Epithelial cell of prostate (primary cell): ENCODE data around the gene DLGAP4.
"Not testable (repeated sequence)": the region's sequence is repeated elsewhere in the genome, so short reads cannot be mapped to it uniquely, and the experiment has no call there.

ENCODE experiments used
- DNase-seq: peaks from one replicate; pipeline ENCODE4 v3.0.0-alpha.2; 2011; ENCODE audit warnings: low read depth, low spot score
- H3K27ac ChIP-seq: fragments of 450-650 bp; 2 replicates; pipeline ENCODE4 v1.5.1; 2017; ENCODE audit warnings: mild to moderate bottlenecking

Gene DLGAP4

DNA sequence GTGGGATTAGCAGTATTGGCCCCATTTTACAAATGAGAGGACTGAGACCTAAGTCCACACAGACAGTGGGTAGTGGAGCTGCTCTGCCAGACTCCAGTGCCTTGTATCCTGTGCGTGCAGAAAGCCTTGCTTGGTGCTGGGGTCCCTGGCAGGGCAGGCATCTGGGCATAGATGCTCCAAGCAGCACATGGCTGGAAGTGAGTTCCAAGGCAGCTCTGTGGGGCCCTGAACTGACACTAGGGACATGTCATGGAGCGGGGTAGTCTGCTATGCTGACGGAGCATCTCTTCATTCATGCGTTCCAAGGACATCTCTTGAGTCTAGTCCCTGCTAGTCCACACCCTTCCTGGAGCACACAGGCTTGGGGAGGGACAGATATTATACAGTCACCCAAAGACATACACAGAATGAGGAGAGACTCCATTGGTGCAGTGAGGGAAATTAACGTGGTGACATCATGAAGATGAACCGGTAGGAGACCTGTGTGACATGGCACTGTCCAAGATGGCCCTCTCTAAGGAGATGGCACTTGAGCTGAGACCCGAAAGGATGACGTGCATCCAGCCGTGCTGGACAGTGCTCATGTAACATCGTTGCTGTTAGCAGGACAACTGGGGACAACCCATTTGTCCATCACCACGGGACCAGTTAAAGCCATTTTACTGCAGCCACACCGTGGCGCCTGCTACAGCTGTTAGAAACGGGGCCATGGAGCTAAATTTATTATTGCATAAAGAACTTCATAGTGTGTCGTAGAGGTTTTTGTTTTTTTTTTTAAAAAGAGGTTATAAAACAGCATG, 65.1 kb downstream of the DLGAP4 start:
- no peak for DNase-seq
- no peak overlapping the region for H3K27ac ChIP-seq

DNA sequence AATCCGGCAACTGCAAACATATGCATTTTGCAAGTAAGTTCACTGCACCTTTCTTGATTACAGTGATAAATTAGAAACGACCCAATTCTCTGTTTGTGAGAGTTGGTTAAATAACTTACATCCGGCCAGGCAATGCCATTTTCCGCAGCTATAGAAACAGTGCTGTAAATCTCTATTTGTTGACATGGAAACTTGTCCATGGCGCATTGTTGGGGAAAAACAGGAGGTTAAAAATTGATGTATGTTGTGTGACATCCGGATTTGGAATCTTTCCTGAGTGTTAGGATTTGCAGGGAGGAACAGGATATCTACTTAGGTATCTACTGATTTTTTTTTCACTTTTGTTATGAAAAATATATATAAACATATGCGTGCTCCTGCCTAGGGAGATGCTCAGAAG, 66.5 kb downstream of the DLGAP4 start:
- H3K27ac ChIP-seq = no peak overlapping the region
- DNase-seq = no peak

DNA sequence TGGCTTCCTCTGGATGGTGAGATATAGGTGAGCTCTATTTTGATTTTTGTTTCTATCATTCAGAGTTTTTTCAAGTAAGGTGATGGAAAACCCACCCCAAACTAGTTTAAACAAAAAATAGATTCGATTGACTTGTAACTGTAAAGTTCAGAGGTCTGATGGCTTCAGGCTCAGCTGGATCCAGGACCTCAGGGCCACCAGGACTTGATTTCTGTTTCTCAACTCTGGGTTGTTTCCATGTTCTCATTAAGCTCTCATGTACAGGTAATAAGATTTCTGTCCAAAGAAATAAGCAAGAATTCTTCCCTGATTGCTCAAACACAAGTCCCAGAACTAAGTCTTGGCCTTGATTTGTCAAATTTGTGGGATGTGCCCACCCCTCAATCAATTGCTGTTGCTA, 67.0 kb downstream of the DLGAP4 start:
- H3K27ac ChIP-seq = no peak overlapping the region
- no peak for DNase-seq

DNA sequence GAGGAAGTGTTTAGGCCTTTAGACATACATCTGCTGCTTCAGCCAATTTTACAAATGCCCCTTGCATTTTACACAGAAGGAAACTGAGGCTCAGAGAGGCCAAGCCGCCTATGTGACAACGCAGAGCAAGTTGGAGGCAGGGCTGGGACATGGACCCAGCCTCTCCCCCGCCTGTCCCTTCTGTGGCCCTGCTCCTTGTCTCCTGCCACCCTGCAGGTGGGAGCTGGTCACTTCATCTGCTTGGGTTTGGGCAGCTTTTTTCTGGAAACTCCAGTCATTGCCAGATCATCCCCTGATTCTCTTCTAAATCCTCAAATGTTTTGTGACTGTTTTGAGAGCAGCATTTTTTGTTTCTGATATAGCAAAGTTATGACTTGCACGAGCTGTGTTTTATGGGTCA, 68.9 kb downstream of the DLGAP4 start:
- H3K27ac ChIP-seq = no peak overlapping the region
- DNase-seq = no peak

DNA sequence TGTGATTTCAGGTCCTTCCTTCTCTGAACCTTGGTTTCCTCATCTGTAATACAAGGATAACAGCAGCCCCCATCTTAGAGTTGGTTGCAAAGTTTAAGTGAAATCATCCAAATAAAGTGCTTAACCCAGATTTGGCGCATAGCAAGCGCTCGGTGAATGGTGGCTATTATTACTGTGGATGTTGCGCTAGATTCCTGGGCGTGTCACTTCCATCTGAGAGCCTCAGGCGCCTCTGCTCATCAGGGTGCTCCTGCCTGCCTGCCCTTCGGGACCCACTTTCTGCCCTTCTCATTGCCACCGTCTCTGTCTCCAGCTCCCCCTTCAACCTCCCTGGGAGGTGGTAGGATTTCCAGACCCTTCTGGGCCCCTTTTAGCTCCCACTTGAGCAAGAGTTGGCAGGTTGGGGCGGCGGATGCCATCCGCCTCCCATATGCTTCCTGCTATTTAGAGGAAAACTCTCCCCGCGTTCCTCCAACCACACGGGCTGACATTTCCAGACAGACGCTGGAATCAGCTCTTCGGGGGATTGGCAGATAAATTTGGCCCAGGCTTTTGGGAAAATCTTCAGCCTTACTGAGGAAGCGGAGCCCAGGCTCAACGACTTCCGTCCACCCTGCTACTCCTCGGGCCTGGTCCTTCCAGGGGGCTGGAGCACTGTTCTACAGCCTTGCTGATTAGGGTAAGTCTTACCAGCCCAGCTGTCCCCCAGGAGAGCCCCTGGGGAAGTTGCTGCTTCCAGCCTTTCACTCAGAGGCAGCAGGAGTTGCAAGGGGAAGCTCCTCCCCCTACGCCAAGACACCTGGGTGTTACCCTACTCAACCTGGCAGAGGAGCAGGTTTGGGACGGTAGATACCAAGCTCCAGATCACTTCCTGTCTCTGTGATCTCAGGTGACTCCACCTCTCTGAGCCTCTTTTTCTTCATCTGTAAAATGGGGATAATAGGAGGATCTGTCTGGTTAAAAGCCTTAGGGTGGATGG, 71.5 kb downstream of the DLGAP4 start:
- DNase-seq = no peak

DNA sequence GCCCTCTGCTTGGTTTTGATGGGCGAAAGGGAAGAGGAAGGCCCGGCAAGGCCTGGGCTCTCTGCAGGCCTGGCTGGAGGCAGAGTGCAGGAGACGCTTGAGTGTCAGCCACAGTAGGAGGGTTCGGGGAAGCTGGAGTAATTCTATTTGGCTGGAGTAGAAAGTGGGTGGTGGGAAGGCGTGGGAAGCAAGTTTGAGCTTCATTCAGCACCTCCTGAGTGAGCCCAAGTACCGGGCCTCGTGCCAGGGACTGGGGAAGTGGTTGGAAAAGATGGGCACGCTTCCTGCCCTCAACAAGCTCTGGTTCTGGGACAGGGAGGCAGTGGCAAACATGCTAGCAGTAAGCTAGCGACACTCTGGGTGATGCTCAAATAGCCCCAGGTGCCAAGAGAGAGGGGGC, 72.5 kb downstream of the DLGAP4 start:
- H3K27ac ChIP-seq = no peak overlapping the region
- no peak for DNase-seq

More for the DNA sequence above, 71.5 kb downstream of the DLGAP4 start:
- H3K27ac ChIP-seq = no peak overlapping the region

DNA sequence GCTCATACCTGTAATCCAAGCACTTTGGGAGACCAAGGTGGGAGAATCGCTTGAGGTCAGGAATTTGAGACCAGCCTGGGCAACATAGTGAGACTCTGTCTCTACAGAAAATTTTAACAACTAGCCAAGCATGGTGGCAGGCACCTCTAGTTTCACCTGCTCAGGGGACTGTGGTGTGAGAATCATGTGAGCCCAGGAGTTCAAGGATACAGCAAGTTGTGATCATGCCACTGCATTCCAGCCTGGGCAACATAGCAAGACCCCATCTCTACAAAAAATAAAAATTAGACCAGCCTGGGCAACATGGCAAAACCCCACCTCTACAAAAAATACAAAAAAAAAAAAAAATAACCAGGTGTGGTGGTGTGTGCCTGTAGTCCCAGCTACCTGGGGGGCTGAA, 73.8 kb downstream of the DLGAP4 start:
- DNase-seq, H3K27ac ChIP-seq: not testable (repeated sequence)

DNA sequence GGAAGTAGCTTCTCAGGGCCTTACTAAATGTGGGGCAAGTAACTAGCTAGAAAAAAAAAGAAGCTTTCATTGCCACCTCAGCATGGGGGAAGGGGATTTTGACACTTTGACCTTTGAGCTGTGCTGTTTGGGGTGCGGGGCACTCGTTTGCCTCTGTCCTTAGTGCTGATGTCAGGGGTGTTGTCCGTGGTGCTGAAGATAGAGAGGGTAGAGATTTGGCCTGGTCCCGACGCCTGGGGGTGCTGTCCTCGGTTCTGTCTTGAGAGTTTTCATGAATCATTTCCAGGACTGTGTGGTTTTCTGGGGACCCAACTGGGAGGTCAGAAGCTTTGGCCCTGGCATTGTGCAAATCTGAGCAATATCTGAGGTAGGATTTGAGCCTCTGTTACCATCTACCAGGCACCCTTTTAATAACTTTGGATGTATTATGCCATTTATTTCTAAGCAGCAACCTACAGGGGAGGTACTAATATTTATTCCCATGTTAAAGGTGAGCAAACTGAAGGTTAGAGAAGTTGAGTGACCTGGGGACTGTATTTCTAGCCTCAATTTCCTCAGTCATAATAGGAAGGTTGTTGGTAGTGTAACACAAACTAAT, 78.0 kb downstream of the DLGAP4 start:
- DNase-seq = no peak
- H3K27ac ChIP-seq = no peak overlapping the region

DNA sequence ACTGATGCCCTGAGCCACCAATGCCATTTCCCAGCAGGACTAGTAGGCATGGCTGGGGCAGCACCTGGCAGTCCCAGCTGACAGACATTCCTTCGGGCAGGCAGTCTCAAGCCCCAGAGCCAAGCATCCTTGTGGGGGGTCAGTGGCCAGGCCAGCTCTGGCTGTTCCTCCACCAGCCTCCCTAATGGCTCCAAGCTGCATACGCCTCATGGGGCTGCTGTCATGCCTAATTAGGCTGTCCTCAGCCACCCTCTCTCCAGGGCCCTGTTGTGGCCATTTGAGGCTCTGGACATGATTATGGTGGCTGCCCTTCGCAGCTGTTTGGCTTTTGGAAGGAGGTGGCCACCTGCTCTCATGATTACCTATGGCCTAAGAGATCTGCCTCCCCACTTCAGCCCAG, 79.4 kb downstream of the DLGAP4 start:
- no peak for DNase-seq
- no peak overlapping the region for H3K27ac ChIP-seq

DNA sequence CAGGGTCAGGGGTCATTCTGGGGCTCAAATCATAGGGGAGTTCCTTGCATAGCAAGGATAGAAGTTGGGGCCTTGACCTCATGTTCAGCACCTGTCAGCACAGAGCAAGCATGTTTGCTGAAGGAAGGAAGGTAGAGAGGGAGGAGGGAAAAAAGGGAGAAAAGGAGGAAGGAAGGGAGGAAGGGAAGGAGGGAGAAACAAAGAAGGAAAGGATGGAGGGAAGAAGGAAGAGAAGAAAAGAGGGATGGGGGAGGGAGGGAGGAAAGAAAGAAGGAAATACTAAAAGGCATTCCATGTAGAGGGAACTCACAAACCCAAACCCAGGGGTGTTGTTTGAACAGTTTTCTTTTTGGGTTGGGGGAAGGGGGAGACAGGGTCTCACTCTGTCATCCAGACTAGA, 80.1 kb downstream of the DLGAP4 start:
- H3K27ac ChIP-seq = no peak overlapping the region

DNA sequence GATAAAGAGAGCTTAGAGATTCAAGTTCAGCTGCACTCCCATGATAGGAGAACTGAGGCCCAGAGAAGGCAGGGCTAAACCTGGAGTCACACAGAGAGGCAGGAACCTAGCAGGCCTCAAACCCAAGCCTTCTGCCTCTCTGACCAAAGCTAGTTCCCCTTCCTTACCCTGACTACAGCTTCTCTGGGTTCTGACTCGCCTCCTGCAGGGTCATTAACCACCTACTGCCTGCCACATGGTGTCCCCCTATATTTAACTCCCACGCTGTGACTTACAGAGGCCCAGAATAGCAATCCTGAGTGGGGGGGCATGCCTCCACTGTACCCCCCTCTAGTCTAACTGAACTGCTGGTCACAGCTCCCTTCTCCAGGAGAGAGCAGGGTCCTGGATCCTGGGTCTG, 84.1 kb downstream of the DLGAP4 start:
- no peak for DNase-seq
- no peak overlapping the region for H3K27ac ChIP-seq

More for the DNA sequence above, 80.1 kb downstream of the DLGAP4 start:
- no peak for DNase-seq

DNA sequence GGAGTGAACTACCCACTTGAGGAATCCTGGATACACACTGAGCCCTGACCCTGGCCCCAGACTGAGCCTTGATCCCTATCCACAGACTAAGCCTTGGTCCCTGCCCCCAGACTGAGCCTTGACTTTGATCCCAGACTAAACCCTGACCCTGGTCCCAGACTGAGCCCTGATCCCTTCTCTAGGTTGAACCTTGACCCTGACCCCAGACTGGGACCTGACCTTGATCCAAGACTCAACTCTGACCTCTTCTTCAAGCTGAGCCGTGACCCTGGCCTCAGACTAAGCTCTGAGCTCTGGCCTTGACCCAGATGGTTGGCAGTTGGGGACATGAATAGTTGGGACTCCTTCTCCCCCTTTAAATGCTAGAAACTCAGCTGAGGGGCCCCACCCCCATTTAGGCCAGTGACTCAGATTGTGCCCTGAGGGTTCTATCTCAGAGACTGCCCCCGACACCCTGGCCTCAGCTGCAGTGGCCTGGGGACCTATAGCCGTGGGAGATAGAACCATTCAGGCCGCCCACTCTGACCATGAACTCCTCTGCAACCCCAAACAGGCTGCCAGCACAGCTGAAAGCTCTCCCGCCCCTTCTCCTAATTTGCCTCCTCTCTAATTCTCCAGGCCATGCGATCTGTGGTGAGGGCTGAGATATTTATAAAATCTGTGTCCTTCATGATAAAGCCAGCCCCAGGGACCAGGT, 84.7 kb downstream of the DLGAP4 start:
- no peak overlapping the region for H3K27ac ChIP-seq
- DNase-seq = no peak

DNA sequence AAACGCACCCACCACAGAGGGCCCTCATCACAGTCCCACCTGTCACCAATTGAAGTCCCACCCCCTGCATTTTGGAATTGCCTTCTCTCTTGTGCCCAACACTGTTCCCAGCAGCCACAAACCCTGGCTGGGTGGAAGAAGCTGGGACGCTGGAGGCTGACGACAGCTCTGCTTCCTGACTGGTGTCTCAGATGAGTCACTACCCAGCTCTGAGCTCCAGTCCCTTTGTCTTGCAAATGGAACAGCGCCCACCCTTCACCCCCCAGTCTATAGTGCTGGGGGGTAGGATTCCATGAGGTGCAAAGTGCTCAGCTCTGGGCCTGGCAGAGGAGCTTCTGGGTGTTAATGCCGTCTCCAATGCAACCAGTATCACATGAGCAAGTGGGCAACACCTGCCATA, 85.3 kb downstream of the DLGAP4 start:
- no peak for DNase-seq

DNA sequence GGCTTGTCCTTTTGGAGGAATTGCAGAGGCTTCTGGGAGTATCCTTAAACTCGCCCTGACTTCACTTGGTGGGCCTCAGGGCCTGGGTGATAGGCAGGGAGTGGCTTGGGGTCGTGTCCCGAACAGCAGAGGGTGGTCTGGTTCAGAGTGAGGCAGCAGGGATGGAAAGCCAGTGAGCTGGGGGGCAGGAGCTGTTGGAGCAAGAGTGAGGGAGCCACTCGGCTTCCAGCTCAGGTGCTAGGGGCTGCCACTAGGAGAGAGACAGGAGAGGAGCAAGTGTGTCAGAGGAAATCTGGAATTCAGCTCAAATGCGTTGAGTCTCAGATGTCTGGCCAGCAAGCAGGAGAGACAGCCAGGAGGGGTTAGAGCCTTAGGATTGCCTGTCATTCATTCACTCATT, 85.8 kb downstream of the DLGAP4 start:
- no peak for DNase-seq
- no peak overlapping the region for H3K27ac ChIP-seq

More for the DNA sequence above, 85.3 kb downstream of the DLGAP4 start:
- no peak overlapping the region for H3K27ac ChIP-seq

DNA sequence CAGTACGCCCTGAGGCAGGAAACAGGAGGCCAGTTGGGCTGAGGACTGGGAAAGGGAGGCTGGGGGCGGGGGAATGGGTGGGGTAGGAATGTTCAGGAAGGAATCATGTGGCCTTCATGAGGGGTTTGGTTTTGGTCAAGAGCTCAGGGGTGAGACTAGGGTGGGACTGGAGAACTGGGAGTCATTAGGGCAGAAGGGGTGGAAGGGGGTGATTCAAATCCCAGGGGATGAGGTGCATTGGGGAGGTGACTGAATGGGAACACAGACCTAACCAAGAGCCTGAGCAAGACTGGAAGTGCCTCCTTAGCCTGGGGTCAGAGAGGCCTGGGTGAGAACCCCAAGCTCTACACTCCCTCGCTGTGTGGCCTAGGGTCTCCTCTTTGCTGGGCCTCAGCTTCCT, 86.8 kb downstream of the DLGAP4 start:
- no peak for DNase-seq
- no peak overlapping the region for H3K27ac ChIP-seq

DNA sequence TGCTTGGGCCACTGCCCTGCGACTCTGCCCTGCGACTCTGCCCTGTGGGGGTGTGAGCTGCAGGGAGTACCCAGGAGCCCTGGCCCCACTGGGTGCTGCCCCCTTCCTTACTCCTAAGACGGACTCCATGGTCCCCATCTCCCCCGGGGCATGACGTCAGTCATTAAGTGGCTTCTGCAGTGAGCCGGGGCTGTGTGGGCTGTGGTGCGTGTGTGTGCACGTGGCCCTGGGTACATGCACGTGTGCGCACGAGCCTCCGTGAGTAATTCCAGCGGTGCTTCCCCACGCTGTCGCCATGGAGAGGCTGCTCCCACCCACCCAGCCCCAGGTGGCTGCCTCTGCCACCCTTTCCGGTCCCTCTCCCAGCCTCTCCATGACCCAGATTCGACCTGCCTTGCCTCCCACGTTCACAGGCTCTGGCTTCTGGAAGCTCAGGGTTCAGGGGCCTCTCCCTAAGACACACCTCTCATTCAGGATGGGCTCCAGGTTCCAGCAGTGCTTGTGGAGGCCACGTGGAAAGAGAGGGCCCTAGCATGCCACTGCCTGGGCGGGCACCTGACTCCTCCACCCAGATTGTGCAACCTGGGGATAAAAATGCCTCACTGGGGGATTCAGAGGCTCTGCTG, 88.3 kb downstream of the DLGAP4 start:
- no peak for DNase-seq
- no peak overlapping the region for H3K27ac ChIP-seq

DNA sequence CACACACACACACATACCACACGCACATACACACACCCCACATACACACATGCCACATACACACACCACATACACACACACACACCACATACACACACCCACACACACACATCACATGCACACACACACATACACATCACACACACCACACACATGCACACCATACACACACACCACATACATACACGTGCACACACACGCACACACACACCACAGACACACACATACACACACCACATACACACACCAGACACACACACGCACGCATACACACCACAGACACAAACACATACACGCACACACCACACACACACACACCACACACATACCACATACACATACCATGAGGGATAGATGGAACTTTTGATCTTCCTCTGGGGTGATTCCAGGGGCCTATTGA, 90.2 kb downstream of the DLGAP4 start:
- no peak overlapping the region for H3K27ac ChIP-seq
- DNase-seq = no peak

DNA sequence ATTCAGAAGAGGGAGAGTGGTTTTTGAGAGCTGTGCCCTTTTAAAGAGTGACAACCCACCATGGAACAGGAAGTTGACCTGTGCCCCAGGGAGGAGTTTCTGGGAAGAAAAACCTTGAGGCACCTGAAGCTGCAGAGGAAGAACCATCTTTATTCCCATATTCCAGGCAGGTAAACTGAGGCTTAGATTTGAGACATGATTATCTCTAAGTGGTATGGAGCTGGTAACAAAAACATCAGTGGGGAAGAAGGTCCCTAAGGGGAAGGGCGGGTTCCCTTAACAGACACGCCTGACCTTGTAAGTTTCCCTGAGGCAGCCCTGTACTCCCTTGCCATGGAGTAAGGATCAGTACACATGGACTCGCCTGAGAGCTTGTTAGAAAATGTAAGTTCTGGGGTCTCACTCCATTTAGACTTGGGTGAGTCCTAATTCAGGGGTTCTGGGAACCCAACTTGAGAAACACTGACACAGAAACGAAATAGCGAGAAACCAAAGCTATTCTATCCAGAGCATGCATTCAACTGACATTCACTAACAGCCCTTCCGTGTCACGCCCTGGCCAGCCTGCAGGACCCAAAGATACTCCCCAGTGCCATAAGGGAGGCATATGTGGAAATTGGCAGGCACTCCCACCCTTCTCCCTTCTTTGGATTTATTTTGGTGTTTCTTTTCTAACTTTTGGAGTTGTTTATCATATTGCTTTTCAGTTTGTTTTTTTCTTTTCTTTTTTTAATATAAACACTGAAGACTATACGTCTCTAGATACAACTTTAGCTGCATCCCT, 90.9 kb downstream of the DLGAP4 start:
- DNase-seq = no peak
- no peak overlapping the region for H3K27ac ChIP-seq

DNA sequence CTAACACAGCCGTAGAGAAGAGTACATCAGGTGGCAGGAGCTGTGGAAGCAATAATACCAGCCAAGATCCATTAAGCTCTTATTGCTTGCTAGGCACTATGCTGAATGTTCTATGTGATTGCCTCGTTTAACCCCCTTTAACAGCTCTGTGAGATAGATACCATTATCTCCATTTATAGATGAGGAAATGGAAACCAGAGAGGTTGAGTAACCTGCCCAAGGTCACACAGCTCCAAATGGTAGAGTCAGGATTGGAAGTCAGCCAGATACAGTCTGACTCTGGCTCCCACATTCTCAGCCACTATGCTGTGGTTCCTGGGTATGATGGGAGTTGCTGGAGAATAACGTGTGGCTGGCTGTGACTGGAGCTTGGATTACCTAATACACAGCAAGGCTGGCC, 92.4 kb downstream of the DLGAP4 start:
- DNase-seq = no peak
- H3K27ac ChIP-seq = no peak overlapping the region
